H9 (cell line): ENCODE data around the gene SS18. TPM values are rescaled to one million over a fixed set of nuclear protein-coding genes. Genes with fewer than 3 reads are reported as not detected.

ENCODE experiments used
- DNase-seq: peaks from one replicate; pipeline ENCODE4 v3.0.0-alpha.2; 2017
- H2AFZ ChIP-seq: one replicate; pipeline ENCODE4 v1.6.1; 2013; ENCODE audit warnings: mild to moderate bottlenecking, low read length, control low read depth, moderate library complexity
- H2AK5ac ChIP-seq: 2 replicates; pipeline ENCODE4 v1.6.1; 2013; ENCODE audit warnings: low read length, control low read depth, mixed read lengths; ENCODE audit not compliant: insufficient read length
- H2BK120ac ChIP-seq: one replicate; pipeline ENCODE4 v1.6.1; 2013; ENCODE audit warnings: low read depth, mild to moderate bottlenecking, low read length, control low read depth, inconsistent platforms; ENCODE audit not compliant: poor library complexity, severe bottlenecking
- H2BK12ac ChIP-seq: 2 replicates; pipeline ENCODE4 v1.6.1; 2013; ENCODE audit warnings: low read length, control low read depth, mixed read lengths, low read depth; ENCODE audit not compliant: insufficient read length
- H2BK15ac ChIP-seq: 2 replicates; pipeline ENCODE4 v1.6.1; 2013; ENCODE audit warnings: low read depth, low read length, control low read depth
- H2BK20ac ChIP-seq: one replicate; pipeline ENCODE4 v1.6.1; 2013; ENCODE audit warnings: low read depth, mild to moderate bottlenecking, low read length, control low read depth, inconsistent platforms; ENCODE audit not compliant: poor library complexity, severe bottlenecking
- H2BK5ac ChIP-seq: 2 replicates; pipeline ENCODE4 v1.6.1; 2013; ENCODE audit warnings: low read length, control low read depth, mixed read lengths; ENCODE audit not compliant: insufficient read length
- H3K14ac ChIP-seq: 2 replicates; pipeline ENCODE4 v1.6.1; 2013; ENCODE audit warnings: low read length, control low read depth; ENCODE audit not compliant: insufficient read depth
- H3K18ac ChIP-seq: 2 replicates; pipeline ENCODE4 v1.6.1; 2013; ENCODE audit warnings: low read depth, mild to moderate bottlenecking, mixed read lengths, low read length, control low read depth; ENCODE audit not compliant: insufficient read length
- H3K23ac ChIP-seq: 2 replicates; pipeline ENCODE4 v1.6.1; 2013; ENCODE audit warnings: low read length, control low read depth, mixed read lengths, low read depth; ENCODE audit not compliant: insufficient read length
- H3K23me2 ChIP-seq: 2 replicates; pipeline ENCODE4 v1.6.1; 2013; ENCODE audit warnings: low read depth, mild to moderate bottlenecking, mixed read lengths, low read length, control low read depth; ENCODE audit not compliant: insufficient read length, poor library complexity, severe bottlenecking
- H3K27ac ChIP-seq: 2 replicates; pipeline ENCODE4 v1.5.1; 2013; ENCODE audit warnings: low read length, control low read depth, mixed read lengths, low read depth; ENCODE audit not compliant: insufficient read length
- H3K27me3 ChIP-seq: 2 replicates; pipeline ENCODE4 v1.6.1; 2013; ENCODE audit warnings: low read length, control low read depth, inconsistent platforms; ENCODE audit not compliant: insufficient read depth
- H3K4ac ChIP-seq: 2 replicates; pipeline ENCODE4 v1.6.1; 2013; ENCODE audit warnings: low read depth, mild to moderate bottlenecking, control low read depth, inconsistent platforms, low read length, moderate library complexity
- H3K4me1 ChIP-seq: 2 replicates; pipeline ENCODE4 v1.6.1; 2013; ENCODE audit warnings: low read length, control low read depth, inconsistent platforms; ENCODE audit not compliant: insufficient read depth
- H3K4me2 ChIP-seq: 2 replicates; pipeline ENCODE4 v1.6.1; 2013; ENCODE audit warnings: low read length, control low read depth, mixed read lengths; ENCODE audit not compliant: insufficient read length, insufficient read depth
- H3K56ac ChIP-seq: 2 replicates; pipeline ENCODE4 v1.6.1; 2013; ENCODE audit warnings: low read depth, mild to moderate bottlenecking, mixed read lengths, low read length, control low read depth; ENCODE audit not compliant: insufficient read length
- H3K79me1 ChIP-seq: 2 replicates; pipeline ENCODE4 v1.6.1; 2013; ENCODE audit warnings: low read depth, mild to moderate bottlenecking, moderate library complexity, low read length, control low read depth, inconsistent platforms; ENCODE audit not compliant: insufficient read depth, poor library complexity, severe bottlenecking
- H3K79me2 ChIP-seq: 2 replicates; pipeline ENCODE4 v1.6.1; 2013; ENCODE audit warnings: low read length, control low read depth, inconsistent platforms; ENCODE audit not compliant: insufficient read depth
- H3K9ac ChIP-seq: 2 replicates; pipeline ENCODE4 v1.6.1; 2013; ENCODE audit warnings: low read length, control low read depth, mixed read lengths; ENCODE audit not compliant: insufficient read length; ENCODE audit errors: extremely low read depth
- H3K9me3 ChIP-seq: one replicate; pipeline ENCODE4 v1.6.1; 2013; ENCODE audit warnings: low read depth, low read length, inconsistent platforms; ENCODE audit not compliant: control insufficient read depth
- H3T11ph ChIP-seq: one replicate; pipeline ENCODE4 v1.6.1; 2013; ENCODE audit warnings: mild to moderate bottlenecking, low read length, control low read depth, inconsistent platforms
- H4K20me1 ChIP-seq: one replicate; pipeline ENCODE4 v1.6.1; 2013; ENCODE audit not compliant: control insufficient read depth, insufficient read length, insufficient read depth
- H4K5ac ChIP-seq: 2 replicates; pipeline ENCODE4 v1.6.1; 2013; ENCODE audit warnings: low read depth, mild to moderate bottlenecking, mixed read lengths, low read length, control low read depth; ENCODE audit not compliant: insufficient read length
- H4K8ac ChIP-seq: replicated peaks from 2 replicates; pipeline ENCODE4 v1.6.1; 2013; ENCODE audit warnings: low read length, control low read depth, mixed read lengths, low read depth; ENCODE audit not compliant: insufficient read length
- H4K91ac ChIP-seq: 2 replicates; pipeline ENCODE4 v1.6.1; 2013; ENCODE audit warnings: low read depth, mild to moderate bottlenecking, moderate library complexity, mixed read lengths, low read length, control low read depth; ENCODE audit not compliant: insufficient read length
- H3K27ac Mint-ChIP-seq, 3 experiments: 2 replicates in 2 of 3; 3 replicates in 1 of 3; pipeline ENCODE4 v1.8.0; 2020 to 2021; ENCODE audit warnings: mixed read lengths in 3 of 3, mild to moderate bottlenecking in 1 of 3, moderate library complexity in 1 of 3
- H3K27me3 Mint-ChIP-seq: 2 replicates; pipeline ENCODE4 v1.8.0; 2021; ENCODE audit warnings: low read depth, mild to moderate bottlenecking, moderate library complexity, mixed read lengths
- H3K36me3 Mint-ChIP-seq, 3 experiments: 2 replicates in 2 of 3; 3 replicates in 1 of 3; pipeline ENCODE4 v1.8.0; 2020 to 2021; ENCODE audit warnings: low read depth in 3 of 3, mixed read lengths in 3 of 3; ENCODE audit not compliant: insufficient read depth in 1 of 3
- H3K4me1 Mint-ChIP-seq, 2 experiments: 2 replicates each; pipeline ENCODE4 v1.8.0; 2020; ENCODE audit warnings: mixed read lengths in 2 of 2
- H3K4me3 Mint-ChIP-seq, 2 experiments: 2 replicates in 1 of 2; 3 replicates in 1 of 2; pipeline ENCODE4 v1.8.0; 2020 to 2021; ENCODE audit warnings: mild to moderate bottlenecking in 2 of 2, mixed read lengths in 2 of 2, moderate library complexity in 1 of 2
- H3K9me3 Mint-ChIP-seq, 2 experiments: 2 replicates in 1 of 2; 3 replicates in 1 of 2; pipeline ENCODE4 v1.8.0; 2020; ENCODE audit warnings: mild to moderate bottlenecking in 2 of 2, mixed read lengths in 2 of 2, moderate library complexity in 1 of 2
- CTCF ChIP-seq: fragments of 200-600 bp; sonication (generic); conservative IDR thresholded peaks from 3 replicates; pipeline ENCODE4 v1.8.0; 2021; ENCODE audit warnings: antibody characterized with exemption, mild to moderate bottlenecking
- WGBS: extraction: QIAGEN DNeasy Blood & Tissue Kit; methylation state at CpG from one replicate; pipeline ENCODE4 v1.1.7; 2013; ENCODE audit warnings: missing lambda C conversion rate, low lambda C conversion rate, mixed read lengths; ENCODE audit not compliant: insufficient read length; ENCODE audit errors: extremely low coverage; 5-methylcytosine and 5-hydroxymethylcytosine counted together
- total RNA-seq: library from RNA; stranded (reverse); gene quantifications from 2 replicates; pipeline ENCODE4 v1.2.1, GENCODE V29; 2021

SS18 gene
- total RNA-seq, 1 experiment from 2014 or later: 87.9 TPM

- no peak overlapping the region for H4K8ac ChIP-seq
- H4K20me1 ChIP-seq: no peaks in the 10 kb centered on the region
- no peaks in the 10 kb centered on the region for H3K79me2 ChIP-seq
- no peak overlapping the region for H2BK15ac ChIP-seq
- no peak overlapping the region for H2BK12ac ChIP-seq
- no peak overlapping the region for H3K14ac ChIP-seq
- no peak overlapping the region for H3K27ac ChIP-seq
- no peak overlapping the region for H3K23ac ChIP-seq
- no peaks in the 10 kb centered on the region for H3K23me2 ChIP-seq
- DNase-seq: no peak
- TF ChIP-seq CTCF: no peak
- H2BK5ac ChIP-seq: no peak overlapping the region
- peaks cover 0 to 2% of the 10 kb centered on the region in 2 experiments; a peak in 1 of 5 replicates for H3K9me3 Mint-ChIP-seq
- no peak overlapping the region for H3T11ph ChIP-seq
- H3K18ac ChIP-seq: no peak overlapping the region
- H3K4ac ChIP-seq: no peak overlapping the region
- no peak overlapping the region for H3K4me2 ChIP-seq
- H2AFZ ChIP-seq: no peak overlapping the region
- H3K79me1 ChIP-seq: no peaks in the 10 kb centered on the region
- no CpG with 5 or more reads among the region's 2 CpGs for WGBS
- H3K27me3 Mint-ChIP-seq: no peaks in the 10 kb centered on the region
- H4K5ac ChIP-seq: no peak overlapping the region
- no peak overlapping the region for H3K4me3 Mint-ChIP-seq
- H2BK120ac ChIP-seq: no peak overlapping the region
- H3K4me1 ChIP-seq: no peaks in the 10 kb centered on the region
- H3K56ac ChIP-seq: no peak overlapping the region
- no peaks in the 10 kb centered on the region for H3K4me1 Mint-ChIP-seq
- no peaks in the 10 kb centered on the region for H3K27me3 ChIP-seq
- H3K27ac Mint-ChIP-seq: no peak overlapping the region
- H2AK5ac ChIP-seq: no peak overlapping the region
- no peaks in the 10 kb centered on the region for H3K36me3 Mint-ChIP-seq
- no peak overlapping the region for H4K91ac ChIP-seq
- no peak overlapping the region for H3K9ac ChIP-seq
- H3K9me3 ChIP-seq: no peaks in the 10 kb centered on the region
- H2BK20ac ChIP-seq: no peak overlapping the region
Measured at GRCh38 chr18:25979369-25980040, 110.9 kb downstream of the SS18 start.
